GM12874 (cell line): ENCODE data around the gene DERL2.

Experiments
- TF ChIP-seq, protein P1 (sequence below): IDR thresholded peaks from 2 replicates; pipeline ENCODE4 v1.5.1; 2011; ENCODE audit warnings: low read depth, mild to moderate bottlenecking, control low read depth, low read length, moderate library complexity; ENCODE audit not compliant: insufficient read depth

DERL2 gene

GRCh38 chr17:5511401-5512225 is 25.6 kb upstream of the DERL2 start:
- TF ChIP-seq, protein P1, sequence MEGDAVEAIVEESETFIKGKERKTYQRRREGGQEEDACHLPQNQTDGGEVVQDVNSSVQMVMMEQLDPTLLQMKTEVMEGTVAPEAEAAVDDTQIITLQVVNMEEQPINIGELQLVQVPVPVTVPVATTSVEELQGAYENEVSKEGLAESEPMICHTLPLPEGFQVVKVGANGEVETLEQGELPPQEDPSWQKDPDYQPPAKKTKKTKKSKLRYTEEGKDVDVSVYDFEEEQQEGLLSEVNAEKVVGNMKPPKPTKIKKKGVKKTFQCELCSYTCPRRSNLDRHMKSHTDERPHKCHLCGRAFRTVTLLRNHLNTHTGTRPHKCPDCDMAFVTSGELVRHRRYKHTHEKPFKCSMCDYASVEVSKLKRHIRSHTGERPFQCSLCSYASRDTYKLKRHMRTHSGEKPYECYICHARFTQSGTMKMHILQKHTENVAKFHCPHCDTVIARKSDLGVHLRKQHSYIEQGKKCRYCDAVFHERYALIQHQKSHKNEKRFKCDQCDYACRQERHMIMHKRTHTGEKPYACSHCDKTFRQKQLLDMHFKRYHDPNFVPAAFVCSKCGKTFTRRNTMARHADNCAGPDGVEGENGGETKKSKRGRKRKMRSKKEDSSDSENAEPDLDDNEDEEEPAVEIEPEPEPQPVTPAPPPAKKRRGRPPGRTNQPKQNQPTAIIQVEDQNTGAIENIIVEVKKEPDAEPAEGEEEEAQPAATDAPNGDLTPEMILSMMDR: no peak

- TF ChIP-seq, protein P1: no peak
These were observed 24.8 kb upstream of the DERL2 start for GRCh38 chr17:5510771-5511170.

DNA sequence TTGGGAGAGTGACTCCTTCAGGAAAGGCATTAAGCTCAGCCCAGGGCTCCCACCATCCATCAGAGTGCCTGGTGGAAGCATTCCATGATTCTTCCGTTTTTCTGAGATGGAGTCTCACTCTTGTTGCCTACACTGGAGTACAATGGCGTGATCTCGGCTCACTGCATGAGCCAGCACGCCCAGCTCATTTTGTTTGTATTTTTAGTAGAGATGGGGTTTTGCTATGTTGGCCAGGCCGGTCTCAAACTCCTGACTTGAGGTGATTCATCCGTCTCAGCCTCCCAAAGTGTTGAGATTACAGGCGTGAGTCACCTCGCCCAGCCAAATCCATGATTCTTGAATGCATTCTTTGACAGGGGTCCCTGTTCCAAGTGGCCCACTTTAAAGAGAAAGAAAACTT is 23.5 kb upstream of the DERL2 start:
- TF ChIP-seq, protein P1: no peak

GRCh38 chr17:5508810-5509209 is 22.8 kb upstream of the DERL2 start:
- TF ChIP-seq, protein P1: no peak

DNA sequence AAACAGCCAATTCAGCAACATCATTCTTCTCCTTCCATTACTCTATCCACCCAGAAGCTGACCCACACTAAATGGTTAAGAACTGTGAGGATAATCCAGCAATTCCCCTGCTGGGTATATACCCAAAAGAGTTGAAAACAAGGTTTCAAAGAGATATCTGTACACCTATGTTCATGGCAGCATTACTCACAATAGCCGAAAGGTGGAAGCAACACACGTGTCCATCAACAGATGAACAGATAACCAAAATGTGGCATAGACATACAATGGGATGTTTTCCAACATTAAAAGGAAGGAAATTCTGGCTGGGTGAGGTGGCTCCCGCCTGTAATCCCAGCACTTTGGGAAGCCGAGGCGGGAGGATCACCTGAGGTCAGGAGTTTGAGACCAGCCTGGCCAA is 20.3 kb upstream of the DERL2 start:
- TF ChIP-seq, protein P1: no peak

- TF ChIP-seq, protein P1: no peak
These were observed 16.6 kb upstream of the DERL2 start for GRCh38 chr17:5502552-5502951.

GRCh38 chr17:5501685-5502084 is 15.7 kb upstream of the DERL2 start:
- TF ChIP-seq, protein P1: no peak
